ENCODE data around the gene CEP68. TPM values are rescaled to one million over a fixed set of nuclear protein-coding genes. Genes with fewer than 3 reads are reported as not detected.

The CEP68 gene
- total RNA-seq, 1 donor from 2014 or later, result 5.9 TPM

DNA sequence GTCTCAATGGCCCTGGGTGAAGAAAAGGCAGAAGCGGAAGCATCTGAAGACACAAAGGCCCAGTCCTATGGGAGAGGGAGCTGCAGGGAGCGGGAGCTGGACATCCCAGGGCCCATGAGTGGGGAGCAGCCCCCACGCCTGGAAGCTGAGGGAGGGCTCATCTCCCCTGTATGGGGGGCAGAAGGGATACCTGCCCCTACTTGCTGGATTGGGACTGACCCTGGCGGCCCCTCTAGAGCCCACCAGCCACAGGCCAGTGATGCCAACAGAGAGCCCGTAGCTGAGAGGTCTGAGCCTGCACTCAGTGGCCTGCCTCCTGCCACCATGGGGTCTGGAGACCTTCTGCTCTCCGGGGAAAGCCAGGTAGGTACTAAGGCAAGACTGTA lies 13.2 kb downstream of the CEP68 start:
- intact Hi-C loops (cut with micrococcal nuclease), result loop anchor here (5.0 kb wide), 1 partner anchor 503 kb away; no protein-coding TSS in a partner anchor
- no peak overlapping the region for H3K4me3 Mint-ChIP-seq (ENCODE audit: low read depth)
- H3K36me3 Mint-ChIP-seq (ENCODE audit: low read depth), result peaks cover 34% of the 10 kb centered on the region
- H3K27ac Mint-ChIP-seq, result peak overlapping the region; percentile 49
- no peak for DNase-seq (ENCODE audit: low spot score)
- H3K27me3 Mint-ChIP-seq (ENCODE audit: low read depth), result no peaks in the 10 kb centered on the region
- peaks cover 26% of the 10 kb centered on the region for H3K4me1 Mint-ChIP-seq (ENCODE audit: low read depth)
- H3K9me3 Mint-ChIP-seq, result no peaks in the 10 kb centered on the region

DNA sequence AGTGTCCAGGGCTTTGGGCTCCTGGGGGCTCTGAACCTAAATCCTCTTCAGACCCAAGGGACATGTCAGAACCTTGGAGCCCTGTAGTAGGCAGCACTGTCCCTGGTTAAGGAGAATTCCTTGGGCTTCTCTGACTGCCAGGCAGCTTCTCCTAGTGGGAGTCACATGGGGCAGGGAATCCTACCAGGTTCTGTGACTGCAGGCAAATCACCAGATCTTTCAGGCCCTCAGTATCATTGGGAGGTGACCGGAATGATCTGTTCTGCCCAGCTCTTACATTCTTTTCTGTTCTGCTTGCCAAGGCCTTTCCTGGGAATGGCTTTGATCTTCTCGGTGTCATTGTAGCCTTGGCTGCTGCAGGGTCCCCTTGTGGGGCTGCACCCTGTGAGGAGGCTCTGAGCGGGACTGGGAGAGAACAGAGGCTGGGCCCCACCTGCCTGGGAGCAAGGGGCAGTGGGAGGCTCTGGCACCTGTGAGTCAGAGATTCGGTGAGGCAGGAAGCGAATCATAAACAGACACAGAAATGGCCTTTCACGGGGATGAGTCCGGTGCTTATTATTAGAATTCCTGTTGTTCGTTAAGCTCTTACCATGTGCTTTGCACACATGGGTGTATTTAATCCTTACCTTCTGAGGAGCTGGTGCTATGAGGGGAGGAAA lies 14.1 kb downstream of the CEP68 start:
- Mint-ChIP-seq H3K9me3 (no peaks in the 10 kb centered on the region), H3K36me3 (ENCODE audit: low read depth) (peaks cover 34% of the 10 kb centered on the region), H3K4me1 (ENCODE audit: low read depth) (peaks cover 19% of the 10 kb centered on the region), H3K27ac (peak overlapping the region; percentile 50), H3K4me3 (ENCODE audit: low read depth) (no peak overlapping the region), H3K27me3 (ENCODE audit: low read depth) (no peaks in the 10 kb centered on the region)
- intact Hi-C loops (cut with micrococcal nuclease), result no loop called here
- no peak for DNase-seq (ENCODE audit: low spot score)

- H3K36me3 Mint-ChIP-seq (ENCODE audit: low read depth), result peaks cover 34% of the 10 kb centered on the region
Measured at GRCh38 chr2:65070856-65071255, 14.6 kb downstream of the CEP68 start.

DNA sequence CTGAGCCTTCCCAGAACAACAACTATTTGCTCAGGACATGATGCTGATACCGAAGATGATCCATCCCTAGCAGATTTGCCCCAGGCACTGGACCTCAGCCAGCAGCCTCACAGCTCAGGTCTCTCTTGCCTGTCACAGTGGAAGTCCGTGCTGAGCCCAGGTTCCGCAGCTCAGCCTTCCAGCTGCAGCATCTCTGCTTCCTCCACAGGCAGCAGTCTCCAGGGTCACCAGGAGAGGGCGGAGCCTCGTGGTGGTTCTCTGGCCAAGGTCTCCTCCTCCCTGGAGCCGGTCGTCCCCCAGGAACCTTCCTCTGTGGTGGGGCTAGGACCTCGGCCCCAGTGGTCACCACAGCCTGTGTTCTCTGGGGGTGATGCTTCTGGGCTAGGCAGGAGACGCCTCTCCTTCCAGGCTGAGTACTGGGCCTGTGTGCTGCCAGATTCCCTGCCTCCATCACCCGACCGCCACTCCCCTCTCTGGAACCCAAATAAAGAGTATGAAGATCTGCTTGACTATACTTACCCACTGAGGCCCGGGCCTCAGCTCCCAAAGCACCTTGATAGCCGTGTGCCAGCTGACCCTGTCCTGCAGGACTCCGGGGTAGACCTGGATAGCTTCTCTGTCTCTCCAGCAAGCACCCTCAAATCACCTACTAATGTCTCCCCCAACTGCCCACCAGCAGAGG lies 15.4 kb downstream of the CEP68 start:
- no peak overlapping the region for H3K4me3 Mint-ChIP-seq (ENCODE audit: low read depth)
- H3K9me3 Mint-ChIP-seq, result no peaks in the 10 kb centered on the region
- peaks cover 17% of the 10 kb centered on the region for H3K4me1 Mint-ChIP-seq (ENCODE audit: low read depth)
- no peak for DNase-seq (ENCODE audit: low spot score)
- peak overlapping the region; percentile 55 for H3K27ac Mint-ChIP-seq
- intact Hi-C loops (cut with micrococcal nuclease), result no loop called here
- H3K36me3 Mint-ChIP-seq (ENCODE audit: low read depth), result peaks cover 41% of the 10 kb centered on the region
- H3K27me3 Mint-ChIP-seq (ENCODE audit: low read depth), result no peaks in the 10 kb centered on the region

More at GRCh38 chr2:65070856-65071255, 14.6 kb downstream of the CEP68 start:
- intact Hi-C loops (cut with micrococcal nuclease), result no loop called here
- no peak for DNase-seq (ENCODE audit: low spot score)
- H3K4me1 Mint-ChIP-seq (ENCODE audit: low read depth), result peaks cover 17% of the 10 kb centered on the region
- H3K4me3 Mint-ChIP-seq (ENCODE audit: low read depth), result no peak overlapping the region
- H3K27ac Mint-ChIP-seq, result peak overlapping the region; percentile 50
- no peaks in the 10 kb centered on the region for H3K27me3 Mint-ChIP-seq (ENCODE audit: low read depth)
- no peaks in the 10 kb centered on the region for H3K9me3 Mint-ChIP-seq

DNA sequence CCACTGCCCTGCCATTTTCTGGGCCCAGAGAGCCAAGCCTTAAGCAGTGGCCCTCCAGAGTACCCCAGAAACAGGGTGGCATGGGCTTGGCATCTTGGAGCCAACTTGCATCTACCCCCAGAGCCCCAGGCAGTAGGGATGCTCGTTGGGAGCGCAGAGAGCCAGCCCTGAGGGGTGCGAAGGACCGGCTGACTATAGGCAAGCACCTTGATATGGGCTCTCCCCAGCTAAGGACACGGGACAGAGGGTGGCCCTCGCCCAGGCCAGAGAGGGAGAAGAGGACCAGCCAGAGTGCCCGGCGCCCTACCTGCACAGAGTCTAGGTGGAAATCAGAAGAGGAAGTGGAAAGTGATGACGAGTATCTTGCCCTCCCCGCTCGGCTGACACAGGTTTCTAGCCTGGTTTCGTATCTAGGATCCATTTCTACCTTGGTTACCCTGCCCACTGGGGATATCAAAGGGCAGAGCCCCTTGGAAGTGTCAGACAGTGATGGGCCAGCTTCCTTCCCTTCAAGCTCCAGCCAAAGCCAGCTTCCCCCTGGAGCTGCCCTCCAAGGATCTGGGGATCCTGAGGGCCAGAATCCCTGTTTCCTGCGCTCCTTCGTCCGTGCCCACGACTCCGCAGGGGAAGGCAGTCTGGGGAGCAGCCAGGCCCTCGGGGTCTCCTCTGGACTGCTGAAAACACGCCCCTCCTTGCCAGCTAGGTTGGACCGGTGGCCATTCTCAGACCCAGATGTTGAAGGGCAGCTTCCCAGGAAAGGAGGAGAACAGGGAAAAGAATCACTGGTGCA lies 16.2 kb downstream of the CEP68 start:
- H3K36me3 Mint-ChIP-seq (ENCODE audit: low read depth), result peaks cover 41% of the 10 kb centered on the region
- no peak for DNase-seq (ENCODE audit: low spot score)

GRCh38 chr2:65073879-65074565 lies 17.8 kb downstream of the CEP68 start:
- intact Hi-C loops (cut with micrococcal nuclease), result no loop called here
- H3K36me3 Mint-ChIP-seq (ENCODE audit: low read depth), result peaks cover 52% of the 10 kb centered on the region
- H3K27me3 Mint-ChIP-seq (ENCODE audit: low read depth), result no peaks in the 10 kb centered on the region

More for the DNA sequence above, 16.2 kb downstream of the CEP68 start:
- no peak overlapping the region for H3K4me3 Mint-ChIP-seq (ENCODE audit: low read depth)
- H3K9me3 Mint-ChIP-seq, result no peaks in the 10 kb centered on the region
- H3K4me1 Mint-ChIP-seq (ENCODE audit: low read depth), result peaks cover 17% of the 10 kb centered on the region
- intact Hi-C loops (cut with micrococcal nuclease), result no loop called here
- H3K27me3 Mint-ChIP-seq (ENCODE audit: low read depth), result no peaks in the 10 kb centered on the region
- H3K27ac Mint-ChIP-seq, result no peak overlapping the region

DNA sequence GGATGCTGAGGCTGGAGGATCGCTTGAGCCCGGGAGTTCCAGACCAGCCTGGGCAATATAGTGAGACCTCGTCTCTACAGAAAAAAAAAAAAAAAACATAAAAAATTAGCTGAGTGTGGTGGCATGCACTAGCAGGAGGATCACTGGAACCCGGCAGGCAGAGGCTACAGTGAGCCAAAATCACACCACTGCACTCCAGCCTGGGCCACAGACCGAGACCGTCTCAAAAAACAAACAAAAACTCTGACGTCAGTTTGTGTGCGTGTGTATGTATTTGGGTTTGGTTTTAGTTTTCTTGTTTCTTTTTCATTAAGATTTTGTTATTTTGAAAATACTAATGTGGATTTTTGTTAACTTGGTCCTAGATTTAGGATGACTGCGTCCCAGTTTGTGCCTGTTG lies 19.0 kb downstream of the CEP68 start:
- Mint-ChIP-seq H3K9me3 (no peaks in the 10 kb centered on the region), H3K27ac (no peak overlapping the region), H3K36me3 (ENCODE audit: low read depth) (peaks cover 58% of the 10 kb centered on the region), H3K4me3 (ENCODE audit: low read depth) (no peak overlapping the region), H3K4me1 (ENCODE audit: low read depth) (peaks cover 8% of the 10 kb centered on the region), H3K27me3 (ENCODE audit: low read depth) (no peaks in the 10 kb centered on the region)
- intact Hi-C loops (cut with micrococcal nuclease), result no loop called here
- DNase-seq (ENCODE audit: low spot score), result no peak

More at GRCh38 chr2:65073879-65074565, 17.8 kb downstream of the CEP68 start:
- Mint-ChIP-seq H3K27ac (no peak overlapping the region), H3K4me3 (ENCODE audit: low read depth) (no peak overlapping the region), H3K9me3 (no peaks in the 10 kb centered on the region), H3K4me1 (ENCODE audit: low read depth) (peaks cover 9% of the 10 kb centered on the region)
- DNase-seq (ENCODE audit: low spot score), result no peak

- peaks cover 2% of the 10 kb centered on the region for H3K4me1 Mint-ChIP-seq (ENCODE audit: low read depth)
- H3K4me3 Mint-ChIP-seq (ENCODE audit: low read depth), result no peak overlapping the region
- peak overlapping the region; percentile 22 for H3K27ac Mint-ChIP-seq
- H3K9me3 Mint-ChIP-seq, result no peaks in the 10 kb centered on the region
- intact Hi-C loops (cut with micrococcal nuclease), result no loop called here
- DNase-seq (ENCODE audit: low spot score), result no peak
- H3K27me3 Mint-ChIP-seq (ENCODE audit: low read depth), result no peaks in the 10 kb centered on the region
- peaks cover 56% of the 10 kb centered on the region for H3K36me3 Mint-ChIP-seq (ENCODE audit: low read depth)
Measured at GRCh38 chr2:65075605-65076344, 19.6 kb downstream of the CEP68 start.

DNA sequence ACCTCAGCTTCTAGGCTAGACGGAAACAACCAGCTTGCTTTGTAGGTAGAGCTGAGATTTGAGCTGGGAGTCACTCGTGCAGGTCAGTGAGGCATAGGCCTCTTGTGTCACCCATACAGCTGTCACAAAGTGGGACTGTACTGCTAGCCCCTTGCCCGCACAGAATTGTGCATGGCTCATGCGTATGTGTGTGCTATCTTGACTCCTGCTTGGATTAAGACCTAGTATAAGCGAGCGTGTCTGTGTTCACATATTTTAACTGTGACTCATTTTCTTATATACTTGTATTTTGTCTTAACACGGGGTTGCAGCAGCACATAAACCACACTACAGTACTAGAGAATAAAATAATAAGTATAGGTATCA lies 20.1 kb downstream of the CEP68 start:
- Mint-ChIP-seq H3K4me1 (ENCODE audit: low read depth) (peaks cover 1% of the 10 kb centered on the region), H3K27ac (peak overlapping the region; percentile 22), H3K9me3 (no peaks in the 10 kb centered on the region), H3K4me3 (ENCODE audit: low read depth) (no peak overlapping the region), H3K36me3 (ENCODE audit: low read depth) (peaks cover 50% of the 10 kb centered on the region), H3K27me3 (ENCODE audit: low read depth) (no peaks in the 10 kb centered on the region)
- no peak for DNase-seq (ENCODE audit: low spot score)
- intact Hi-C loops (cut with micrococcal nuclease), result no loop called here

GRCh38 chr2:65077898-65078297 lies 21.7 kb downstream of the CEP68 start:
- Mint-ChIP-seq H3K27me3 (ENCODE audit: low read depth) (no peaks in the 10 kb centered on the region), H3K9me3 (no peaks in the 10 kb centered on the region), H3K36me3 (ENCODE audit: low read depth) (peaks cover 45% of the 10 kb centered on the region), H3K4me3 (ENCODE audit: low read depth) (no peak overlapping the region), H3K4me1 (ENCODE audit: low read depth) (peaks cover 1% of the 10 kb centered on the region), H3K27ac (no peak overlapping the region)
- intact Hi-C loops (cut with micrococcal nuclease), result no loop called here
- no peak for DNase-seq (ENCODE audit: low spot score)

GRCh38 chr2:65079017-65079416 lies 22.8 kb downstream of the CEP68 start:
- H3K36me3 Mint-ChIP-seq (ENCODE audit: low read depth), result peaks cover 47% of the 10 kb centered on the region
- DNase-seq (ENCODE audit: low spot score), result no peak
- intact Hi-C loops (cut with micrococcal nuclease), result no loop called here
- no peaks in the 10 kb centered on the region for H3K9me3 Mint-ChIP-seq
- no peaks in the 10 kb centered on the region for H3K27me3 Mint-ChIP-seq (ENCODE audit: low read depth)
- H3K27ac Mint-ChIP-seq, result no peak overlapping the region
- peaks cover 1% of the 10 kb centered on the region for H3K4me1 Mint-ChIP-seq (ENCODE audit: low read depth)
- no peak overlapping the region for H3K4me3 Mint-ChIP-seq (ENCODE audit: low read depth)

DNA sequence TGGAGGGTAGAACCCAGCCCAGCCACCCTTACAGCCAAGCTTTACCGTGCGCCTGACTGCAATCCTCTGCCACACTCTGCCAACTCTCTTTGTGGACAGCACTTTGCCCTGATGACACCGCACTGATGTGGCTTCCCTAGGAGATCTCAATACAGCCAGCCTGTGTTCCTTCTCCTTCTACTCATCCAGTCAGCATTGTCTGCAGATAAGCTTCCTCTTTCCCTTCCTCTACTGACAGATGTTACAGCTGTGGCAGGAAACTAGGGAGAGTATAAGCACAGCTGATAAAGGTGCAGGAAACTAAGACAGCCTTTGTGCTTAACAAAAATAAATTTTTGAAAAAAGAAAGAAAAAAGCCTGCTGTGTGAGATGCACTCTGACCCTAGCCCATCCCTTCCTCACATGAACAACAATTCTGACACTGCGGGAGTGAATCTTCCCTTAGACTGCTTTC lies 25.0 kb downstream of the CEP68 start:
- Mint-ChIP-seq H3K4me3 (ENCODE audit: low read depth) (no peak overlapping the region), H3K36me3 (ENCODE audit: low read depth) (peaks cover 60% of the 10 kb centered on the region), H3K9me3 (no peaks in the 10 kb centered on the region), H3K4me1 (ENCODE audit: low read depth) (peaks cover 1% of the 10 kb centered on the region), H3K27me3 (ENCODE audit: low read depth) (no peaks in the 10 kb centered on the region), H3K27ac (no peak overlapping the region)
- intact Hi-C loops (cut with micrococcal nuclease), result no loop called here
- no peak for DNase-seq (ENCODE audit: low spot score)

Data from activated T-helper 2 cell treated with anti-CD3 and anti-CD28 coated beads, Interferon-gamma antibody, Interleukin-2, Interleukin-4, amounts not matched to agents 10 μg/mL and 5 μg/mL and 100 μg/mL, durations not matched to agents 14 hours and 24 hours and 36 hours (primary cell).